Fibroblast of lung (primary cell): ENCODE data around the gene POLA1. TPM values are rescaled to one million over a fixed set of nuclear protein-coding genes. Genes with fewer than 3 reads are reported as not detected.

ENCODE experiments used
- DNase-seq, 2 donors: peaks; one replicate each; pipeline versions ENCODE4 v3.0.0 to v3.0.0-alpha.2; 2010; ENCODE audit warnings: low read depth in 2 of 2
- H2AFZ ChIP-seq: 2 replicates; pipeline ENCODE4 v1.5.1; 2012; ENCODE audit warnings: low read length, control low read depth, inconsistent platforms
- H3K27ac ChIP-seq: 2 replicates; pipeline ENCODE4 v1.5.1; 2011; ENCODE audit warnings: low read length, control low read depth; ENCODE audit not compliant: insufficient read depth
- H3K27me3 ChIP-seq: 2 replicates; pipeline ENCODE4 v1.5.1; 2011; ENCODE audit warnings: mild to moderate bottlenecking, low read length; ENCODE audit not compliant: control insufficient read depth, insufficient read depth
- H3K36me3 ChIP-seq: 2 replicates; pipeline ENCODE4 v1.5.1; 2011; ENCODE audit warnings: low read length; ENCODE audit not compliant: control insufficient read depth, insufficient read depth
- H3K4me1 ChIP-seq: 2 replicates; pipeline ENCODE4 v1.5.1; 2011; ENCODE audit warnings: low read length; ENCODE audit not compliant: control insufficient read depth, insufficient read depth; ENCODE audit errors: extremely low read depth
- H3K4me2 ChIP-seq: 2 replicates; pipeline ENCODE4 v1.5.1; 2011; ENCODE audit warnings: low read length, control low read depth; ENCODE audit not compliant: insufficient read depth; ENCODE audit errors: extremely low read depth
- H3K4me3 ChIP-seq, 4 experiments: fragments of 200-600 bp in 1 of 4; sonication (generic) in 1 of 4; replicated peaks in 1 of 4; 2 replicates each; pipeline ENCODE4 v1.5.1; 2011 to 2016; ENCODE audit warnings: low read length in 4 of 4, low read depth in 3 of 4, mild to moderate bottlenecking in 3 of 4, control low read depth in 2 of 4, inconsistent platforms in 1 of 4, mixed read lengths in 1 of 4; ENCODE audit not compliant: insufficient read depth in 1 of 4; ENCODE audit errors: control extremely low read depth in 1 of 4
- H3K79me2 ChIP-seq: 2 replicates; pipeline ENCODE4 v1.5.1; 2012; ENCODE audit warnings: mild to moderate bottlenecking, low read length, inconsistent platforms; ENCODE audit not compliant: control insufficient read depth, insufficient read depth
- H3K9ac ChIP-seq: 2 replicates; pipeline ENCODE4 v1.5.1; 2011; ENCODE audit warnings: mild to moderate bottlenecking, low read length, control low read depth; ENCODE audit not compliant: insufficient read depth
- H3K9me3 ChIP-seq: 2 replicates; pipeline ENCODE4 v1.5.1; 2012; ENCODE audit warnings: low read depth, low read length; ENCODE audit not compliant: control insufficient read depth, insufficient read depth
- H4K20me1 ChIP-seq: 2 replicates; pipeline ENCODE4 v1.5.1; 2011; ENCODE audit warnings: low read length; ENCODE audit not compliant: control insufficient read depth, insufficient read depth; ENCODE audit errors: extremely low read depth
- CTCF ChIP-seq, 2 donors: IDR thresholded peaks in 1 of 2; conservative IDR thresholded peaks in 1 of 2; 1 replicate in 1 of 2; 2 replicates in 1 of 2; pipeline ENCODE4 v1.5.1; 2011 to 2012; ENCODE audit warnings: low read length in 2 of 2, control low read depth in 1 of 2, inconsistent platforms in 1 of 2, low read depth in 1 of 2, mild to moderate bottlenecking in 1 of 2
- EZH2 ChIP-seq: IDR thresholded peaks from 2 replicates; pipeline ENCODE4 v1.5.1; 2012; ENCODE audit warnings: low read length, control low read depth, mild to moderate bottlenecking; ENCODE audit errors: missing control alignments
- polyA plus RNA-seq, 2 donors: library from polyadenylated mRNA; depleted of rRNA in 1 of 2; stranded (reverse) in 1 of 2; unstranded in 1 of 2; fragments of >200 nt; gene quantifications; 2 replicates each; pipeline ENCODE4 v1.2.1, GENCODE V29; 2011 to 2012; ENCODE audit warnings: missing spikeins in 1 of 2
- total RNA-seq: library from RNA; depleted of rRNA; stranded (reverse); fragments of >200 nt; gene quantifications from 2 replicates; pipeline ENCODE4 v1.2.1, GENCODE V29; 2014

Gene POLA1
- total and polyA plus RNA-seq, 2 donors (not counting 1 experiment from before 2014, with no cell fraction given) = 1.7 to 9.2 TPM

- H3K9me3 ChIP-seq = no peaks in the 10 kb centered on the region
- no peaks in the 10 kb centered on the region for H3K36me3 ChIP-seq
These were observed 181.0 kb downstream of the POLA1 start for GRCh38 chrX:24874604-24875247.

GRCh38 chrX:24876530-24877287, 183.0 kb downstream of the POLA1 start:
- H3K79me2 ChIP-seq = no peaks in the 10 kb centered on the region
- no peak overlapping the region for H2AFZ ChIP-seq
- TF ChIP-seq CTCF (conservative IDR thresholded peaks at IDR 0.05 in 1 of 2, IDR thresholded peaks at IDR 0.05 in 1 of 2; ENCODE audit: low read depth in 1 of 2, low read length in 2 of 2) (no peak), EZH2 (no peak)
- no peaks in the 10 kb centered on the region for H4K20me1 ChIP-seq
- H3K4me1 ChIP-seq = no peaks in the 10 kb centered on the region
- H3K4me2 ChIP-seq = no peak overlapping the region
- no peaks in the 10 kb centered on the region for H3K27me3 ChIP-seq
- no peak for DNase-seq
- no peak overlapping the region for H3K27ac ChIP-seq
- no peaks in the 10 kb centered on the region for H3K9me3 ChIP-seq
- no peak overlapping the region for H3K9ac ChIP-seq
- H3K36me3 ChIP-seq = no peaks in the 10 kb centered on the region
- no peak overlapping the region for H3K4me3 ChIP-seq

More at GRCh38 chrX:24874604-24875247, 181.0 kb downstream of the POLA1 start:
- Histone ChIP-seq H3K4me2 (no peak overlapping the region), H2AFZ (no peak overlapping the region), H4K20me1 (no peaks in the 10 kb centered on the region), H3K79me2 (no peaks in the 10 kb centered on the region), H3K4me3 (no peak overlapping the region), H3K27ac (no peak overlapping the region), H3K4me1 (no peaks in the 10 kb centered on the region), H3K27me3 (no peaks in the 10 kb centered on the region), H3K9ac (no peak overlapping the region)
- TF ChIP-seq CTCF (conservative IDR thresholded peaks at IDR 0.05 in 1 of 2, IDR thresholded peaks at IDR 0.05 in 1 of 2; ENCODE audit: low read depth in 1 of 2, low read length in 2 of 2) (no peak), EZH2 (no peak)
- DNase-seq = no peak

- H4K20me1 ChIP-seq = no peaks in the 10 kb centered on the region
- TF ChIP-seq EZH2 (no peak), CTCF (conservative IDR thresholded peaks at IDR 0.05 in 1 of 2, IDR thresholded peaks at IDR 0.05 in 1 of 2; ENCODE audit: low read depth in 1 of 2, low read length in 2 of 2) (no peak)
These were observed 183.6 kb downstream of the POLA1 start for GRCh38 chrX:24877288-24877664.

More at GRCh38 chrX:24877288-24877664, 183.6 kb downstream of the POLA1 start:
- no peaks in the 10 kb centered on the region for H3K79me2 ChIP-seq
- H3K27me3 ChIP-seq = no peaks in the 10 kb centered on the region
- no peak overlapping the region for H3K27ac ChIP-seq
- no peak overlapping the region for H3K4me3 ChIP-seq
- H2AFZ ChIP-seq = no peak overlapping the region
- no peak overlapping the region for H3K9ac ChIP-seq
- no peaks in the 10 kb centered on the region for H3K4me1 ChIP-seq
- H3K4me2 ChIP-seq = no peak overlapping the region
- H3K36me3 ChIP-seq = no peaks in the 10 kb centered on the region
- H3K9me3 ChIP-seq = no peaks in the 10 kb centered on the region
- DNase-seq = no peak
